HEK293 (cell line): ENCODE measurements around the gene ZSCAN10.
A peak's percentile ranks its signal among the peaks of the same experiment; 100 is the strongest.

Source experiments
- CTCF ChIA-PET: fragments of 350-600 bp; formaldehyde crosslinking; extraction: SDS; loops from one replicate; lab custom pipeline; 2021; ENCODE audit warnings: antibody characterized with exemption; lab: Yijun Ruan, JAX
- POLR2A ChIA-PET: fragments of 300-600 bp; formaldehyde crosslinking; extraction: SDS; loops from one replicate; lab custom pipeline; 2020; ENCODE audit warnings: antibody characterized with exemption, inconsistent platforms; lab: Yijun Ruan, JAX
- H3K27ac ChIP-seq: fragments of 200-500 bp; sonication (Bioruptor generic); 2 replicates; pipeline ENCODE4 v1.5.1; 2014; ENCODE audit warnings: low read depth, low read length, control low read depth, inconsistent platforms; ENCODE audit errors: extremely low read depth
- H3K36me3 ChIP-seq, 2 experiments: fragments of 200-500 bp in 1 of 2; sonication (Bioruptor generic) in 1 of 2; 1 replicate in 1 of 2; 2 replicates in 1 of 2; pipeline ENCODE4 v1.5.1; 2014 to 2017; ENCODE audit warnings: inconsistent platforms in 2 of 2, low read length in 2 of 2; ENCODE audit not compliant: control insufficient read depth in 2 of 2, insufficient read depth in 1 of 2
- H3K4me1 ChIP-seq: fragments of 200-500 bp; sonication (Bioruptor generic); 2 replicates; pipeline ENCODE4 v1.5.1; 2014; ENCODE audit warnings: mild to moderate bottlenecking, low read length, inconsistent platforms; ENCODE audit not compliant: control insufficient read depth, insufficient read depth
- H3K4me3 ChIP-seq: 2 replicates; pipeline ENCODE4 v1.5.1; 2011; ENCODE audit warnings: low read depth, mild to moderate bottlenecking, control low read depth, low read length, moderate library complexity
- H3K9me3 ChIP-seq: fragments of 200-500 bp; sonication (Bioruptor generic); 2 replicates; pipeline ENCODE4 v1.5.1; 2014; ENCODE audit warnings: low read depth, low read length, inconsistent platforms; ENCODE audit not compliant: control insufficient read depth, insufficient read depth
- BCL11B ChIP-seq: fragments of 450-650 bp; formaldehyde crosslinking; IDR thresholded peaks from 2 replicates; pipeline ENCODE4 v1.5.1; 2016; ENCODE audit warnings: low read depth, missing biosample characterization, missing genetic modification characterization
- BCL6B ChIP-seq: fragments of 450-650 bp; formaldehyde crosslinking; IDR thresholded peaks from 2 replicates; pipeline ENCODE4 v1.5.1; 2017; ENCODE audit warnings: missing biosample characterization, missing genetic modification characterization
- GLI2 ChIP-seq: fragments of 450-650 bp; formaldehyde crosslinking; IDR thresholded peaks from 2 replicates; pipeline ENCODE4; 2017; ENCODE audit warnings: missing biosample characterization, missing genetic modification characterization, low read depth, borderline replicate concordance
- INSM2 ChIP-seq: fragments of 450-650 bp; formaldehyde crosslinking; IDR thresholded peaks from 2 replicates; pipeline ENCODE4 v1.5.1; 2016; ENCODE audit warnings: missing biosample characterization, missing genetic modification characterization
- KLF16 ChIP-seq: fragments of 450-650 bp; formaldehyde crosslinking; IDR thresholded peaks from 2 replicates; pipeline ENCODE4 v1.5.1; 2017; ENCODE audit warnings: missing biosample characterization, missing genetic modification characterization
- OSR2 ChIP-seq: fragments of 450-650 bp; formaldehyde crosslinking; IDR thresholded peaks from 2 replicates; pipeline ENCODE4 v1.5.1; 2016; ENCODE audit warnings: missing biosample characterization, missing genetic modification characterization
- OVOL3 ChIP-seq: fragments of 450-650 bp; formaldehyde crosslinking; IDR thresholded peaks from 2 replicates; pipeline ENCODE4 v1.5.1; 2016; ENCODE audit warnings: missing biosample characterization, missing genetic modification characterization
- SCRT1 ChIP-seq: fragments of 450-650 bp; formaldehyde crosslinking; IDR thresholded peaks from 2 replicates; pipeline ENCODE4 v1.5.1; 2016; ENCODE audit warnings: missing biosample characterization, missing genetic modification characterization, borderline replicate concordance
- ZBTB21 ChIP-seq: fragments of 450-650 bp; formaldehyde crosslinking; IDR thresholded peaks from 2 replicates; pipeline ENCODE4 v1.5.1; 2017; ENCODE audit warnings: missing biosample characterization, missing genetic modification characterization
- ZBTB6 ChIP-seq: fragments of 450-650 bp; formaldehyde crosslinking; IDR thresholded peaks from 2 replicates; pipeline ENCODE4 v1.5.1; 2017; ENCODE audit warnings: missing biosample characterization, missing genetic modification characterization
- ZFP37 ChIP-seq: fragments of 450-650 bp; formaldehyde crosslinking; IDR thresholded peaks from 2 replicates; pipeline ENCODE4 v1.5.1; 2016; ENCODE audit warnings: missing biosample characterization, missing genetic modification characterization
- ZNF138 ChIP-seq: fragments of 450-650 bp; formaldehyde crosslinking; IDR thresholded peaks from 2 replicates; pipeline ENCODE4 v1.5.1; 2016; ENCODE audit warnings: missing biosample characterization, missing genetic modification characterization, borderline replicate concordance
- ZNF169 ChIP-seq: fragments of 450-650 bp; formaldehyde crosslinking; IDR thresholded peaks from 2 replicates; pipeline ENCODE4 v1.5.1; 2016; ENCODE audit warnings: missing biosample characterization, missing genetic modification characterization
- ZNF394 ChIP-seq: fragments of 450-650 bp; formaldehyde crosslinking; IDR thresholded peaks from 2 replicates; pipeline ENCODE4 v1.5.1; 2016; ENCODE audit warnings: missing biosample characterization, missing genetic modification characterization, mild to moderate bottlenecking, moderate library complexity, borderline replicate concordance
- ZNF404 ChIP-seq: fragments of 450-650 bp; formaldehyde crosslinking; IDR thresholded peaks from 2 replicates; pipeline ENCODE4 v1.5.1; 2017; ENCODE audit warnings: missing biosample characterization, missing genetic modification characterization
- ZNF48 ChIP-seq: fragments of 450-650 bp; formaldehyde crosslinking; IDR thresholded peaks from 2 replicates; pipeline ENCODE4 v1.5.1; 2016; ENCODE audit warnings: missing biosample characterization, missing genetic modification characterization
- ZNF518A ChIP-seq: fragments of 450-650 bp; formaldehyde crosslinking; conservative IDR thresholded peaks from 2 replicates; pipeline ENCODE4 v1.5.1; 2016; ENCODE audit warnings: low read depth, missing biosample characterization, missing genetic modification characterization
- ZNF521 ChIP-seq: fragments of 450-650 bp; formaldehyde crosslinking; IDR thresholded peaks from 2 replicates; pipeline ENCODE4 v1.5.1; 2017; ENCODE audit warnings: missing biosample characterization, mild to moderate bottlenecking, missing genetic modification characterization
- ZNF600 ChIP-seq: fragments of 450-650 bp; formaldehyde crosslinking; IDR thresholded peaks from 2 replicates; pipeline ENCODE4 v1.5.1; 2016; ENCODE audit warnings: missing biosample characterization, missing genetic modification characterization
- ZNF610 ChIP-seq: fragments of 450-650 bp; formaldehyde crosslinking; IDR thresholded peaks from 2 replicates; pipeline ENCODE4 v1.5.1; 2016; ENCODE audit warnings: missing biosample characterization, missing genetic modification characterization, borderline replicate concordance
- ZNF626 ChIP-seq: fragments of 450-650 bp; sonication (Bioruptor Pico); formaldehyde crosslinking; IDR thresholded peaks from 2 replicates; pipeline ENCODE4 v1.5.1; 2018; ENCODE audit warnings: missing biosample characterization, missing genetic modification characterization, inconsistent platforms
- ZNF639 ChIP-seq: fragments of 450-650 bp; formaldehyde crosslinking; IDR thresholded peaks from 2 replicates; pipeline ENCODE4 v1.5.1; 2016; ENCODE audit warnings: missing biosample characterization, missing genetic modification characterization
- ZNF660 ChIP-seq: fragments of 450-650 bp; IDR thresholded peaks from 2 replicates; pipeline ENCODE4 v1.5.1; 2018; ENCODE audit warnings: missing biosample characterization, mild to moderate bottlenecking, missing genetic modification characterization
- ZNF777 ChIP-seq: fragments of 450-650 bp; formaldehyde crosslinking; IDR thresholded peaks from 2 replicates; pipeline ENCODE4 v1.5.1; 2017; ENCODE audit warnings: missing biosample characterization, missing genetic modification characterization, borderline replicate concordance

ZSCAN10 gene

GRCh38 chr16:3106205-3106928 lies 7.3 kb upstream of the ZSCAN10 start (continued):
- TF ChIP-seq INSM2 (tag by site-specific recombination) (peak; percentile 57; the same call in 1 of the 2 replicates), SCRT1 (tag by site-specific recombination) (peak; percentile 56; the same call in 1 of the 2 replicates), OSR2 (no peak), ZNF521 (no peak), ZFP37 (tag by site-specific recombination) (peak; percentile 80), ZNF394 (tag by site-specific recombination) (peak; percentile 24; the same call in 1 of the 2 replicates), BCL11B (tag by site-specific recombination) (peak; percentile 90), ZNF777 (tag by site-specific recombination) (no peak), ZNF518A (tag by site-specific recombination) (peak; percentile 53; the same call in 1 of the 2 replicates), ZNF639 (tag by site-specific recombination) (peak; percentile 26; the same call in 1 of the 2 replicates)
- TF ChIP-seq, all 188 proteins: peak for 67

GRCh38 chr16:3101841-3102470 lies 2.9 kb upstream of the ZSCAN10 start:
- POLR2A ChIA-PET = interaction anchor here (0.7 kb wide), 2 partner anchors 20 to 56 kb away, joined by 3 to 10 read pairs; no protein-coding TSS in a partner anchor
- H3K27ac ChIP-seq = peak overlapping the region; percentile 27; the same call in 1 of the 2 replicates
- TF ChIP-seq ZNF169 (tag by site-specific recombination) (no peak), KLF16 (tag by site-specific recombination) (no peak), ZNF394 (tag by site-specific recombination) (no peak), ZNF626 (no peak), ZNF610 (no peak), OVOL3 (tag by site-specific recombination) (no peak), ZBTB21 (tag by site-specific recombination) (no peak), ZNF600 (tag by site-specific recombination) (no peak), ZNF660 (tag by site-specific recombination) (no peak), ZNF404 (tag by site-specific recombination) (no peak), BCL6B (tag by site-specific recombination) (no peak), ZNF777 (tag by site-specific recombination) (no peak), ZNF48 (no peak), ZNF138 (tag by site-specific recombination) (no peak), GLI2 (tag by site-specific recombination) (no peak), ZBTB6 (tag by site-specific recombination) (no peak)

More at GRCh38 chr16:3101841-3102470, 2.9 kb upstream of the ZSCAN10 start:
- Histone ChIP-seq H3K4me3 (no peak overlapping the region), H3K4me1 (peaks cover 3% of the 10 kb centered on the region), H3K9me3 (no peaks in the 10 kb centered on the region), H3K36me3 (no peaks in the 10 kb centered on the region)
- CTCF ChIA-PET = interaction anchor here (0.7 to 3.6 kb wide), 6 partner anchors 15 to 43 kb away, joined by 3 to 16 read pairs (median 3); no protein-coding TSS in a partner anchor
